ENCODE data around the gene FFAR4. TPM values are rescaled to one million over a fixed set of nuclear protein-coding genes. Genes with fewer than 3 reads are reported as not detected.

Gene FFAR4
- total and polyA plus RNA-seq, 2 donors (not counting 3 experiments of a cell fraction or from before 2014, with no cell fraction given), result not detected

DNA sequence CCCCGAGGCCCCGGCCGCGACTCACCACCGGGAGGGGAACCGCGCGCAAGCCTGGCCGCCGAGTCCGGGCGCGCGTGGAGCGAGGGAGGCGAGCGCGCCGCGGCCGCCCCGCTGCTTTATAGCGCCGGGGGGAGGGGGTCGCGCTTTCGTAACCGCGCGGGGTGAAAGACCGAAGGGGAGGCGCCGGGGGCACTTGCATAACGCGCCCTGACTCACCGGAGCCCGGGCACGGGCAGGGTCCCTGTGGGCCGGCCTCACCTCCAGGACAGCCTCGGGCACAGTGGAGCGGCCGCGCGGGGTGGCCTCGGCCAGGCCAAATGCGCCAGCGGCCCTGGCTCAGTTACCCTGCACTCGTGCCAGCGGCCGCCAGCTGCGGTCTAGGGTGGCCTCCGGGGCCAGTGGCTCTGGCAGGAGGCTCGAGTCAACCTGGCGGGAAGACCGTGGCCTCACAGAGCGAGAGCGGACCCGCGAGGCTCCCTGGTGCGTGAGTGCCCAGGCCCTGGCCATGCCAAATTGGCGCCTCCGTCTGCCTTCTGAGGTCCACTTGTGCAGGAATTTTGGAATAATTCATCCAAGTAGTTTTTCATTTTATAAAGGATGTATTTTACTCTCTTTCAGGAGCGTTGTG is 34.8 kb downstream of the FFAR4 start, which contains the start of gene RBP4:
TSS of gene RBP4 (minus strand) at position 90 of the 628 bp plus-strand sequence. CDS start 207 bp downstream, outside the sequence.
- intact Hi-C loops (cut with micrococcal nuclease), result no loop called here
- no peaks in the 10 kb centered on the region for H3K9me1 ChIP-seq (replicated peaks; ENCODE audit: control insufficient read depth, extremely low read depth, insufficient read depth, low read length)
- no peak for DNase-seq (ENCODE audit: low read depth, low spot score)
- ChIA-PET CTCF (no interaction called here), POLR2A (no interaction called here)
- no peak for FAIRE-seq
- no peaks in the 10 kb centered on the region for H3K4me1 ChIP-seq (ENCODE audit: control insufficient read depth, extremely low read depth, insufficient read depth, low read length)
- no peak within 1 kb of the TSS for H3K27ac ChIP-seq (ENCODE audit: insufficient read depth, low read depth, low read length)
- H3K9ac ChIP-seq (replicated peaks; ENCODE audit: extremely low read depth, insufficient read depth, low read length), result no peak within 1 kb of the TSS
- TF ChIP-seq, protein P1, sequence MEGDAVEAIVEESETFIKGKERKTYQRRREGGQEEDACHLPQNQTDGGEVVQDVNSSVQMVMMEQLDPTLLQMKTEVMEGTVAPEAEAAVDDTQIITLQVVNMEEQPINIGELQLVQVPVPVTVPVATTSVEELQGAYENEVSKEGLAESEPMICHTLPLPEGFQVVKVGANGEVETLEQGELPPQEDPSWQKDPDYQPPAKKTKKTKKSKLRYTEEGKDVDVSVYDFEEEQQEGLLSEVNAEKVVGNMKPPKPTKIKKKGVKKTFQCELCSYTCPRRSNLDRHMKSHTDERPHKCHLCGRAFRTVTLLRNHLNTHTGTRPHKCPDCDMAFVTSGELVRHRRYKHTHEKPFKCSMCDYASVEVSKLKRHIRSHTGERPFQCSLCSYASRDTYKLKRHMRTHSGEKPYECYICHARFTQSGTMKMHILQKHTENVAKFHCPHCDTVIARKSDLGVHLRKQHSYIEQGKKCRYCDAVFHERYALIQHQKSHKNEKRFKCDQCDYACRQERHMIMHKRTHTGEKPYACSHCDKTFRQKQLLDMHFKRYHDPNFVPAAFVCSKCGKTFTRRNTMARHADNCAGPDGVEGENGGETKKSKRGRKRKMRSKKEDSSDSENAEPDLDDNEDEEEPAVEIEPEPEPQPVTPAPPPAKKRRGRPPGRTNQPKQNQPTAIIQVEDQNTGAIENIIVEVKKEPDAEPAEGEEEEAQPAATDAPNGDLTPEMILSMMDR (IDR thresholded peaks at IDR 0.05; ENCODE audit: extremely low read depth in 1 of 2, insufficient read depth in 1 of 2, low read depth in 1 of 2, low read length in 2 of 2), result no peak
- TF ChIP-seq EZH2 (IDR thresholded peaks at IDR 0.05; ENCODE audit: borderline replicate concordance, low read depth, low read length, severe bottlenecking) (peak; percentile 53), POLR2AphosphoS5 (IDR thresholded peaks at IDR 0.05; ENCODE audit: insufficient read depth, low read depth, low read length) (no peak)
- H3K79me2 ChIP-seq (ENCODE audit: control insufficient read depth, insufficient read depth, low read length), result no peaks in the 10 kb centered on the region
- H3K4me3 ChIP-seq (replicated peaks in 1 of 3; ENCODE audit: insufficient read depth in 1 of 3, low read depth in 1 of 3, low read length in 3 of 3), result no peak within 1 kb of the TSS
- no peak within 1 kb of the TSS for H3K4me2 ChIP-seq (ENCODE audit: insufficient read depth, low read length)
- H3K9me3 ChIP-seq (replicated peaks; ENCODE audit: control insufficient read depth, insufficient read depth, low read length), result no peaks in the 10 kb centered on the region
- H3K36me3 ChIP-seq (ENCODE audit: control insufficient read depth in 2 of 2, extremely low read depth in 1 of 2, insufficient read depth in 2 of 2, low read length in 2 of 2), result no peaks in the 10 kb centered on the region
- H4K20me1 ChIP-seq (replicated peaks; ENCODE audit: control insufficient read depth, extremely low read depth, insufficient read depth, low read length), result no peaks in the 10 kb centered on the region
- no TSS peak for BruUV-seq (replicated peaks)
- dilution Hi-C loops (cut with MboI; ENCODE audit: extremely low pct_ligation_motif_present, low sequenced_read_pairs), result no loop called here
- H3K27me3 ChIP-seq (ENCODE audit: control insufficient read depth in 2 of 2, insufficient read depth in 2 of 2, low read length in 2 of 2), result peaks cover 28 to 52% of the 10 kb centered on the region in 2 experiments
- H2AFZ ChIP-seq (ENCODE audit: low read depth, low read length), result peak within 1 kb of the TSS; percentile 33

DNA sequence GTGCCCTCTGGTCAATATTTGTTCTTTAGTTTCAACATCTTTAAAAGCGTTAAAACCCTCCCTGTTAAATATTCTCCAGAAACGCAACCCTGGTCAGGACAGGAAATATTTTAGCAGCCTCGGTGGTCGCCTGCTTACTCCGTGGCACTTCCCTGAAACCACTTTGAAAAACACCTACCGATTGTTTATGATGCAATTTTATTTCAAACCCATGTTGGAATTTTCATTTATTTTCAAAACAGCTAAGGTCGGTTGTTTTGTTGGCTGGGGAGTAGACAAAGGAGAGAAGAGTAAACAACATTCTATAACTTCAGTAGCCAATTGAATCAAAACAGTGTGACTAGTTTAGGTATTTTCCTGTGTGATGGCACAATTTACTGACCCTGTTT is 35.3 kb downstream of the FFAR4 start:
- H4K20me1 ChIP-seq (replicated peaks; ENCODE audit: control insufficient read depth, extremely low read depth, insufficient read depth, low read length), result no peaks in the 10 kb centered on the region
- DNase-seq (ENCODE audit: low read depth, low spot score) (no peak), FAIRE-seq (no peak)
- no peak overlapping the region for H2AFZ ChIP-seq (ENCODE audit: low read depth, low read length)
- no peaks in the 10 kb centered on the region for H3K36me3 ChIP-seq (ENCODE audit: control insufficient read depth in 2 of 2, extremely low read depth in 1 of 2, insufficient read depth in 2 of 2, low read length in 2 of 2)
- no peaks in the 10 kb centered on the region for H3K4me1 ChIP-seq (ENCODE audit: control insufficient read depth, extremely low read depth, insufficient read depth, low read length)
- no peak overlapping the region for H3K9ac ChIP-seq (replicated peaks; ENCODE audit: extremely low read depth, insufficient read depth, low read length)
- CTCF ChIA-PET, result no interaction called here
- dilution Hi-C loops (cut with MboI; ENCODE audit: extremely low pct_ligation_motif_present, low sequenced_read_pairs), result no loop called here
- H3K79me2 ChIP-seq (ENCODE audit: control insufficient read depth, insufficient read depth, low read length), result no peaks in the 10 kb centered on the region
- H3K27me3 ChIP-seq (ENCODE audit: control insufficient read depth in 2 of 2, insufficient read depth in 2 of 2, low read length in 2 of 2), result peaks cover 28 to 52% of the 10 kb centered on the region in 2 experiments
- H3K9me3 ChIP-seq (replicated peaks; ENCODE audit: control insufficient read depth, insufficient read depth, low read length), result no peaks in the 10 kb centered on the region
- BruUV-seq (replicated peaks), result no TSS peak
- no peaks in the 10 kb centered on the region for H3K9me1 ChIP-seq (replicated peaks; ENCODE audit: control insufficient read depth, extremely low read depth, insufficient read depth, low read length)
- H3K4me2 ChIP-seq (ENCODE audit: insufficient read depth, low read length), result no peak overlapping the region
- H3K4me3 ChIP-seq (replicated peaks in 1 of 3; ENCODE audit: insufficient read depth in 1 of 3, low read depth in 1 of 3, low read length in 3 of 3), result no peak overlapping the region
- POLR2A ChIA-PET, result no interaction called here
- intact Hi-C loops (cut with micrococcal nuclease), result no loop called here
- TF ChIP-seq POLR2A (IDR thresholded peaks at IDR 0.05; ENCODE audit: low read depth, low read length) (no peak), POLR2AphosphoS5 (IDR thresholded peaks at IDR 0.05; ENCODE audit: insufficient read depth, low read depth, low read length) (no peak), EZH2 (IDR thresholded peaks at IDR 0.05; ENCODE audit: borderline replicate concordance, low read depth, low read length, severe bottlenecking) (no peak), JUN (IDR thresholded peaks at IDR 0.05; ENCODE audit: borderline replicate concordance, insufficient read depth, insufficient read length, low read depth) (no peak), FOS (IDR thresholded peaks at IDR 0.05; ENCODE audit: borderline replicate concordance, insufficient read depth, low read length) (no peak), MYC (IDR thresholded peaks at IDR 0.05; ENCODE audit: low read depth, low read length) (no peak), GATA2 (IDR thresholded peaks at IDR 0.05; ENCODE audit: insufficient read depth, insufficient read length, low read depth, low read length) (no peak)
- TF ChIP-seq, protein P2, sequence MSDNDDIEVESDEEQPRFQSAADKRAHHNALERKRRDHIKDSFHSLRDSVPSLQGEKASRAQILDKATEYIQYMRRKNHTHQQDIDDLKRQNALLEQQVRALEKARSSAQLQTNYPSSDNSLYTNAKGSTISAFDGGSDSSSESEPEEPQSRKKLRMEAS (IDR thresholded peaks at IDR 0.05; ENCODE audit: insufficient read depth, insufficient read length), result no peak
- TF ChIP-seq, protein P1 (IDR thresholded peaks at IDR 0.05; ENCODE audit: extremely low read depth in 1 of 2, insufficient read depth in 1 of 2, low read depth in 1 of 2, low read length in 2 of 2), result no peak
- no peak overlapping the region for H3K27ac ChIP-seq (ENCODE audit: insufficient read depth, low read depth, low read length)
